ENCODE results near the gene SRXN1. TPM values are rescaled to one million over a fixed set of nuclear protein-coding genes. Genes with fewer than 3 reads are reported as not detected.

The SRXN1 gene
- total RNA-seq, 1 donor from 2014 or later, result 40.4 TPM

- ATAC-seq (no peak), DNase-seq (ENCODE audit: missing footprints) (no peak)
- intact Hi-C loops (cut with DNase I), result no loop called here
Measured at GRCh38 chr20:621125-621756, 31.8 kb downstream of the SRXN1 start.

- ATAC-seq (no peak), DNase-seq (ENCODE audit: missing footprints) (no peak)
- intact Hi-C loops (cut with DNase I), result no loop called here
Measured at GRCh38 chr20:620246-620645, 32.8 kb downstream of the SRXN1 start.

GRCh38 chr20:618980-619379 lies 34.0 kb downstream of the SRXN1 start:
- intact Hi-C loops (cut with DNase I), result loop anchor here (1.0 kb wide), 1 partner anchor 8 kb away; no protein-coding TSS in a partner anchor
- DNase-seq (ENCODE audit: missing footprints) (no peak), ATAC-seq (no peak)

- intact Hi-C loops (cut with DNase I), result no loop called here
- no peak for ATAC-seq
Measured at GRCh38 chr20:617934-618690, 34.9 kb downstream of the SRXN1 start.

GRCh38 chr20:615514-615913 lies 37.5 kb downstream of the SRXN1 start:
- intact Hi-C loops (cut with DNase I), result no loop called here
- ATAC-seq, result no peak

More at GRCh38 chr20:617934-618690, 34.9 kb downstream of the SRXN1 start:
- DNase-seq (ENCODE audit: missing footprints), result no peak

GRCh38 chr20:611843-612185 lies 41.2 kb downstream of the SRXN1 start:
- intact Hi-C loops (cut with DNase I), result loop anchor here (1.0 to 2.0 kb wide), 2 partner anchors 7 to 33 kb away; no protein-coding TSS in a partner anchor
- ATAC-seq (no peak), DNase-seq (ENCODE audit: missing footprints) (no peak)

More at GRCh38 chr20:615514-615913, 37.5 kb downstream of the SRXN1 start:
- DNase-seq (ENCODE audit: missing footprints), result no peak

- intact Hi-C loops (cut with DNase I), result loop anchor here (1.0 to 2.0 kb wide), 2 partner anchors 8 to 34 kb away; no protein-coding TSS in a partner anchor
- DNase-seq (ENCODE audit: missing footprints), result no peak
- no peak for ATAC-seq
Measured at GRCh38 chr20:611047-611842, 41.8 kb downstream of the SRXN1 start.

- ATAC-seq, result peak; percentile 87
- intact Hi-C loops (cut with DNase I), result loop anchor here (1.0 to 2.0 kb wide), 2 partner anchors 9 to 34 kb away; no protein-coding TSS in a partner anchor
- peak; percentile 76 for DNase-seq (ENCODE audit: missing footprints)
Measured at GRCh38 chr20:610130-611046, 42.6 kb downstream of the SRXN1 start, which contains the start of gene TCF15. TSS of gene TCF15 (minus strand) at chr20:610309. CDS start at chr20:610237, 72 bp downstream.

- ATAC-seq (no peak), DNase-seq (ENCODE audit: missing footprints) (no peak)
- intact Hi-C loops (cut with DNase I), result no loop called here
Measured at GRCh38 chr20:609371-609964, 43.5 kb downstream of the SRXN1 start.

- no peak for ATAC-seq
- intact Hi-C loops (cut with DNase I), result no loop called here
- no peak for DNase-seq (ENCODE audit: missing footprints)
Measured at GRCh38 chr20:608970-609369, 44.0 kb downstream of the SRXN1 start.

GRCh38 chr20:607476-607875 lies 45.5 kb downstream of the SRXN1 start:
- intact Hi-C loops (cut with DNase I), result no loop called here
- no peak for DNase-seq (ENCODE audit: missing footprints)

GRCh38 chr20:605237-605636 lies 47.8 kb downstream of the SRXN1 start:
- DNase-seq (ENCODE audit: missing footprints), result no peak
- ATAC-seq, result no peak
- intact Hi-C loops (cut with DNase I), result no loop called here

More at GRCh38 chr20:607476-607875, 45.5 kb downstream of the SRXN1 start:
- no peak for ATAC-seq

GRCh38 chr20:603116-603640 lies 49.8 kb downstream of the SRXN1 start:
- no peak for DNase-seq (ENCODE audit: missing footprints)
- intact Hi-C loops (cut with DNase I), result no loop called here
- peak; percentile 43 for ATAC-seq

- DNase-seq (ENCODE audit: missing footprints) (peak; percentile 85), ATAC-seq (peak; percentile 77)
- intact Hi-C loops (cut with DNase I), result loop anchor here (1.0 kb wide), 1 partner anchor 28 kb away; no protein-coding TSS in a partner anchor
Measured at GRCh38 chr20:602111-602970, 50.7 kb downstream of the SRXN1 start.

GRCh38 chr20:600736-601135 lies 52.3 kb downstream of the SRXN1 start:
- DNase-seq (ENCODE audit: missing footprints), result no peak
- intact Hi-C loops (cut with DNase I), result no loop called here

GRCh38 chr20:600141-600540 lies 52.9 kb downstream of the SRXN1 start:
- no peak for DNase-seq (ENCODE audit: missing footprints)
- intact Hi-C loops (cut with DNase I), result no loop called here
- no peak for ATAC-seq

More at GRCh38 chr20:600736-601135, 52.3 kb downstream of the SRXN1 start:
- ATAC-seq, result no peak

Data from Right ventricle myocardium inferior (tissue), 1 donor.